HepG2 (cell line): ENCODE data around the gene UTS2R. TPM values are rescaled to one million over a fixed set of nuclear protein-coding genes. Genes with fewer than 3 reads are reported as not detected.
A peak's percentile ranks its signal among the peaks of the same experiment; 100 is the strongest.

Experiments
- AFF4 ChIP-seq: sonication (generic); formaldehyde crosslinking; IDR thresholded peaks from 2 replicates; pipeline ENCODE4 v1.4.0; 2020; ENCODE audit warnings: missing genetic modification reagents
- AHR ChIP-seq: IDR thresholded peaks from 2 replicates; pipeline ENCODE4 v1.6.1; 2018; ENCODE audit warnings: missing genetic modification reagents, missing compliant biosample characterization
- ARID4A ChIP-seq: sonication (generic); formaldehyde crosslinking; IDR thresholded peaks from 2 replicates; pipeline ENCODE4 v1.5.0; 2020; ENCODE audit warnings: mild to moderate bottlenecking, missing genetic modification reagents, borderline replicate concordance
- CEBPB ChIP-seq: IDR thresholded peaks from 2 replicates; pipeline ENCODE4 v1.6.1; 2011; ENCODE audit warnings: low read depth, low read length, improper control_type of control experiment, borderline replicate concordance
- KLF6 ChIP-seq: IDR thresholded peaks from 2 replicates; pipeline ENCODE4 v1.8.0; 2016; ENCODE audit warnings: missing biosample characterization, missing genetic modification reagents
- MXD1 ChIP-seq: sonication (generic); formaldehyde crosslinking; IDR thresholded peaks from 2 replicates; pipeline ENCODE4 v1.4.0; 2020; ENCODE audit warnings: mild to moderate bottlenecking, missing genetic modification reagents
- PLRG1 ChIP-seq: fragments of 450-650 bp; conservative IDR thresholded peaks from 2 replicates; pipeline ENCODE4 v1.6.1; 2016
- TMF1 ChIP-seq: sonication (generic); formaldehyde crosslinking; IDR thresholded peaks from 2 replicates; pipeline ENCODE4 v1.8.1; 2022; ENCODE audit warnings: low read depth, missing genetic modification reagents
- ZBTB14 ChIP-seq: sonication (generic); formaldehyde crosslinking; IDR thresholded peaks from 2 replicates; pipeline ENCODE4 v1.4.0; 2020; ENCODE audit warnings: missing genetic modification reagents
- ZNF782 ChIP-seq: sonication (generic); formaldehyde crosslinking; IDR thresholded peaks from 2 replicates; pipeline ENCODE4 v1.4.0; 2020; ENCODE audit warnings: missing genetic modification reagents, mild to moderate bottlenecking, borderline replicate concordance
- polyA plus RNA-seq, 8 experiments: library from polyadenylated mRNA; depleted of rRNA in 3 of 8; stranded (reverse) in 7 of 8; unstranded in 1 of 8; fragments of >200 nt; fragmentation: Illumina TruSeq in 4 of 8; extraction: Trizol in 4 of 8; gene quantifications; 2 replicates each; pipeline versions ENCODE4 v1.2.1 to v1.2.3, GENCODE V29; 2011 to 2016; ENCODE audit warnings: low read depth in 4 of 8, missing spikeins in 1 of 8, mixed read lengths in 1 of 8; ENCODE audit not compliant: insufficient read depth in 1 of 8
- total RNA-seq, 5 experiments: library from RNA; depleted of rRNA; stranded (reverse); fragments of >200 nt; fragmentation: Illumina TruSeq; extraction: Trizol; gene quantifications; 2 replicates each; pipeline ENCODE4 v1.2.3, GENCODE V29; 2016; ENCODE audit warnings: low read depth in 1 of 5

The UTS2R gene
- total and polyA plus RNA-seq, 2 of the 13 experiments (the other 11 are each of a cell fraction or from before 2014, with no cell fraction given): 0.13 to 0.15 TPM

GRCh38 chr17:82330322-82331239 lies 41.0 kb upstream of the UTS2R start (continued):
- peak; percentile 77; the same call in 1 of the 2 replicates for TF ChIP-seq ARID4A (CRISPR knock-in tag)
- TF ChIP-seq ZBTB14 (CRISPR knock-in tag): no peak
- TF ChIP-seq MXD1 (CRISPR knock-in tag): peak; percentile 34; the same call in 1 of the 2 replicates
- TF ChIP-seq AHR (CRISPR knock-in tag): no peak; the same call in 1 of the 2 replicates
- TF ChIP-seq TMF1 (CRISPR knock-in tag): 0 out of 2 replicates have a peak, but pooled peaks have one; percentile 72
- no peak for TF ChIP-seq PLRG1
- no peak for TF ChIP-seq AFF4 (CRISPR knock-in tag)
- no peak for TF ChIP-seq CEBPB
- peak; percentile 85 for TF ChIP-seq ZNF782 (CRISPR knock-in tag)
- no peak for TF ChIP-seq KLF6 (CRISPR knock-in tag)
